GM23338 (cell line): ENCODE results near the gene LPP. TPM values are rescaled to one million over a fixed set of nuclear protein-coding genes. Genes with fewer than 3 reads are reported as not detected.

ENCODE experiments used
- ATAC-seq: fragments of 200-7000 bp; cut with Tn5 transposase; 3 replicates; pipeline ENCODE4 v1.9.1; 2020
- DNase-seq: peaks from one replicate; pipeline ENCODE4 v3.0.0-alpha.2; 2015; ENCODE audit warnings: low spot score
- H2AFZ ChIP-seq: fragments of 200-600 bp; sonication (generic); 2 replicates; pipeline ENCODE4 v1.8.0; 2016; ENCODE audit warnings: antibody characterized with exemption, mild to moderate bottlenecking, moderate library complexity
- H3F3A ChIP-seq: fragments of 200-600 bp; sonication (generic); replicated peaks from 2 replicates; pipeline ENCODE4 v1.8.0; 2017; ENCODE audit warnings: antibody characterized with exemption, mixed run types, low read depth
- H3K27ac ChIP-seq: fragments of 200-600 bp; sonication (generic); 2 replicates; pipeline ENCODE4 v1.6.1; 2016; ENCODE audit warnings: low read depth
- H3K27me3 ChIP-seq: fragments of 200-600 bp; sonication (generic); 2 replicates; pipeline ENCODE4 v1.8.0; 2016; ENCODE audit warnings: mild to moderate bottlenecking, mixed run types, moderate library complexity; ENCODE audit not compliant: insufficient read depth
- H3K36me3 ChIP-seq: fragments of 200-600 bp; sonication (generic); 2 replicates; pipeline ENCODE4 v1.8.0; 2016; ENCODE audit warnings: mild to moderate bottlenecking; ENCODE audit not compliant: insufficient read depth
- H3K4me1 ChIP-seq: fragments of 200-600 bp; sonication (generic); 2 replicates; pipeline ENCODE4 v1.8.0; 2016; ENCODE audit warnings: mild to moderate bottlenecking, moderate library complexity; ENCODE audit not compliant: insufficient read depth
- H3K4me2 ChIP-seq: fragments of 200-600 bp; sonication (generic); 2 replicates; pipeline ENCODE4 v1.7.1; 2017; ENCODE audit warnings: mixed run types
- H3K4me3 ChIP-seq: fragments of 200-600 bp; sonication (generic); 2 replicates; pipeline ENCODE4 v1.6.1; 2016; ENCODE audit warnings: mixed run types
- H3K79me2 ChIP-seq: fragments of 200-600 bp; sonication (generic); replicated peaks from 2 replicates; pipeline ENCODE4 v1.8.0; 2017; ENCODE audit warnings: mild to moderate bottlenecking; ENCODE audit not compliant: insufficient read depth
- H3K9me2 ChIP-seq: fragments of 200-600 bp; sonication (generic); 2 replicates; pipeline ENCODE4 v1.8.0; 2017; ENCODE audit not compliant: insufficient read depth
- H4K20me1 ChIP-seq: fragments of 200-600 bp; sonication (generic); replicated peaks from 2 replicates; pipeline ENCODE4 v1.8.0; 2017; ENCODE audit warnings: mild to moderate bottlenecking; ENCODE audit not compliant: insufficient read depth
- H3K27ac Mint-ChIP-seq: 2 replicates; pipeline ENCODE4 v1.8.0; 2020; ENCODE audit warnings: inconsistent platforms, mild to moderate bottlenecking, moderate library complexity, mixed read lengths
- H3K27me3 Mint-ChIP-seq: 3 replicates; pipeline ENCODE4 v1.8.0; 2022; ENCODE audit warnings: low read depth, mild to moderate bottlenecking, moderate library complexity, mixed read lengths, inconsistent platforms; ENCODE audit not compliant: insufficient read depth, poor library complexity
- H3K36me3 Mint-ChIP-seq: 3 replicates; pipeline ENCODE4 v1.8.0; 2021; ENCODE audit warnings: low read depth, mild to moderate bottlenecking, inconsistent platforms, moderate library complexity, mixed read lengths
- H3K4me1 Mint-ChIP-seq: 3 replicates; pipeline ENCODE4 v1.8.0; 2020; ENCODE audit warnings: mild to moderate bottlenecking, inconsistent platforms, mixed read lengths
- H3K4me3 Mint-ChIP-seq: 3 replicates; pipeline ENCODE4 v1.8.0; 2021; ENCODE audit warnings: moderate library complexity, mild to moderate bottlenecking, inconsistent platforms, mixed read lengths
- H3K9me3 Mint-ChIP-seq: 3 replicates; pipeline ENCODE4 v1.8.0; 2020; ENCODE audit warnings: moderate library complexity, mild to moderate bottlenecking, inconsistent platforms, mixed read lengths
- CREB1 ChIP-seq: fragments of 250-450 bp; sonication (Bioruptor Pico); IDR thresholded peaks from 2 replicates; pipeline ENCODE4 v1.5.0; 2020; ENCODE audit warnings: low read depth, mild to moderate bottlenecking, moderate library complexity
- EZH2 ChIP-seq: fragments of 200-600 bp; sonication (generic); IDR thresholded peaks from one replicate; pipeline ENCODE4 v1.8.0; 2017; ENCODE audit warnings: antibody characterized with exemption, mild to moderate bottlenecking, low read depth; ENCODE audit not compliant: unreplicated experiment
- EZH2phosphoT487 ChIP-seq: fragments of 200-600 bp; sonication (generic); IDR thresholded peaks from one replicate; pipeline ENCODE4 v1.8.1; 2018; ENCODE audit warnings: antibody characterized with exemption; ENCODE audit not compliant: unreplicated experiment
- JUNB ChIP-seq: IDR thresholded peaks from one replicate; pipeline ENCODE4 v1.6.1; 2016; ENCODE audit warnings: antibody characterized with exemption; ENCODE audit not compliant: unreplicated experiment
- NANOG ChIP-seq: IDR thresholded peaks from 2 replicates; pipeline ENCODE4 v1.6.1; 2016; ENCODE audit warnings: antibody characterized with exemption, borderline replicate concordance
- POLR2AphosphoS5 ChIP-seq: IDR thresholded peaks from 2 replicates; pipeline ENCODE4 v1.6.1; 2016; ENCODE audit warnings: antibody characterized with exemption, low read depth
- STAT1 ChIP-seq: IDR thresholded peaks from one replicate; pipeline ENCODE4 v1.6.1; 2016; ENCODE audit warnings: antibody characterized with exemption; ENCODE audit not compliant: unreplicated experiment
- ZNF114 ChIP-seq: fragments of 250-450 bp; sonication (Bioruptor Pico); IDR thresholded peaks from 2 replicates; pipeline ENCODE4 v1.5.0; 2020; ENCODE audit warnings: mild to moderate bottlenecking, moderate library complexity
- ZNF331 ChIP-seq: fragments of 250-450 bp; sonication (Bioruptor Pico); IDR thresholded peaks from 2 replicates; pipeline ENCODE4 v1.5.0; 2020; ENCODE audit warnings: low read depth, mild to moderate bottlenecking, moderate library complexity
- polyA plus RNA-seq: library from polyadenylated mRNA; unstranded; fragments of >200 nt; fragmentation: Nextera tagmentation; extraction: Ambion mirVana; gene quantifications from 2 replicates; pipeline ENCODE4 v1.2.1, GENCODE V29; 2016
- total RNA-seq: library from RNA; depleted of rRNA; stranded (reverse); fragments of >200 nt; shearing (Covaris generic); gene quantifications from 2 replicates; pipeline ENCODE4 v1.2.3, GENCODE V29; 2014
- TF ChIP-seq, protein P1 (sequence below): fragments of 250-450 bp; sonication (Bioruptor Pico); IDR thresholded peaks from 2 replicates; pipeline ENCODE4 v1.5.0; 2020; ENCODE audit warnings: mild to moderate bottlenecking, moderate library complexity
- TF ChIP-seq, protein P2 (sequence below): IDR thresholded peaks from 2 replicates; pipeline ENCODE4 v1.6.1; 2016; ENCODE audit warnings: antibody characterized with exemption
- TF ChIP-seq, protein P3 (sequence below), 2 experiments: fragments of 200-600 bp in 1 of 2; sonication (generic) in 1 of 2; conservative IDR thresholded peaks; 2 replicates each; pipeline versions ENCODE4 v1.5.1 to v1.6.1; 2016 to 2017; ENCODE audit warnings: antibody characterized with exemption in 2 of 2, low read depth in 2 of 2, mild to moderate bottlenecking in 2 of 2, moderate library complexity in 1 of 2
- TF ChIP-seq, protein P4 (sequence below): IDR thresholded peaks from one replicate; pipeline ENCODE4 v1.6.1; 2018; ENCODE audit warnings: antibody characterized with exemption; ENCODE audit not compliant: unreplicated experiment

Gene LPP
- total and polyA plus RNA-seq, 2 experiments from 2014 or later: 23.0 to 35.2 TPM

DNA sequence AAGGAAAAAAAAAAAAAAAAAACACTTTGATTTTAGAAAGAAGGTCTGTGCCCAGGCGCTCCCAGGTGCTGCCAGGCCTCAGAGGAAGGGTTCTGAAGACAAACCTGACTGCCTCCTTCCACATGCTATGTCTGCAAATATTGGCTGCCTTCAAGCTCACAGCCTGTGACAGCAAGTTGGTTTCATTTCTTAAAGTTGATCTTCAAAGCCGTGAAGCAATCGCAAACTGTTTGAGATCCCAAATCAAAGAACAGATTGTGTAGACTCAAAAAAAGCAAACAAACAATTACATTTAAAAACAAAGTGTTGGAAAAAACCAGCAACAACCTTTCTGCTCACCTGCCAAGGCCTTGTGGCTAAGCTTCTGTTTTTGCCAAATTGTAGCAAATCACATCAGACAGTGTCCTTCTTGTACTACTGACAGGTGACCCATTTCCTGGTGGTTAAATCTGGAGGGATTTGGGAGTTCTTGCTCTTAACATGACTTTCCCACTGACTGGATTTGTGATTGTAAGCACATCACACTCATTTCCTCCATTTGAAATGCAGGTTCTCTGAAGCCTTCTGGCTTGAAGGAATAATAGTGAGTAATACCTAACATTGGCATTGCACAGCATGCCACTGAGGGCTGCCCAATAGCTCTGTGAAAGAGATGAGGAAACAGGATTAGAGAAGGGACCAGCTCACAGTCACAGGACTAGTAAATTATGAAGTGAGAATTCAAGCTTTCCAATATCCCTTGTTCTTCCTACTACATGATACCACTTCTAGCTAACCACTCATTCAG is 502.4 kb downstream of the LPP start:
- no peaks in the 10 kb centered on the region for H3K36me3 Mint-ChIP-seq
- no peak overlapping the region for H3K27ac ChIP-seq
- H3K4me1 ChIP-seq: no peaks in the 10 kb centered on the region

More for the DNA sequence above, 502.4 kb downstream of the LPP start:
- no peaks in the 10 kb centered on the region for H3K79me2 ChIP-seq
- ATAC-seq (no peak), DNase-seq (no peak)
- no peaks in the 10 kb centered on the region for H3K9me3 Mint-ChIP-seq
- no peak overlapping the region for H3K4me3 Mint-ChIP-seq
- H3K4me2 ChIP-seq: no peak overlapping the region
- peaks cover 4% of the 10 kb centered on the region; the same call in 2 of the 3 replicates for H3K4me1 Mint-ChIP-seq
- no peak overlapping the region for H2AFZ ChIP-seq
- no peak overlapping the region for H3K27ac Mint-ChIP-seq
- no peak for TF ChIP-seq EZH2
- TF ChIP-seq, protein P1, sequence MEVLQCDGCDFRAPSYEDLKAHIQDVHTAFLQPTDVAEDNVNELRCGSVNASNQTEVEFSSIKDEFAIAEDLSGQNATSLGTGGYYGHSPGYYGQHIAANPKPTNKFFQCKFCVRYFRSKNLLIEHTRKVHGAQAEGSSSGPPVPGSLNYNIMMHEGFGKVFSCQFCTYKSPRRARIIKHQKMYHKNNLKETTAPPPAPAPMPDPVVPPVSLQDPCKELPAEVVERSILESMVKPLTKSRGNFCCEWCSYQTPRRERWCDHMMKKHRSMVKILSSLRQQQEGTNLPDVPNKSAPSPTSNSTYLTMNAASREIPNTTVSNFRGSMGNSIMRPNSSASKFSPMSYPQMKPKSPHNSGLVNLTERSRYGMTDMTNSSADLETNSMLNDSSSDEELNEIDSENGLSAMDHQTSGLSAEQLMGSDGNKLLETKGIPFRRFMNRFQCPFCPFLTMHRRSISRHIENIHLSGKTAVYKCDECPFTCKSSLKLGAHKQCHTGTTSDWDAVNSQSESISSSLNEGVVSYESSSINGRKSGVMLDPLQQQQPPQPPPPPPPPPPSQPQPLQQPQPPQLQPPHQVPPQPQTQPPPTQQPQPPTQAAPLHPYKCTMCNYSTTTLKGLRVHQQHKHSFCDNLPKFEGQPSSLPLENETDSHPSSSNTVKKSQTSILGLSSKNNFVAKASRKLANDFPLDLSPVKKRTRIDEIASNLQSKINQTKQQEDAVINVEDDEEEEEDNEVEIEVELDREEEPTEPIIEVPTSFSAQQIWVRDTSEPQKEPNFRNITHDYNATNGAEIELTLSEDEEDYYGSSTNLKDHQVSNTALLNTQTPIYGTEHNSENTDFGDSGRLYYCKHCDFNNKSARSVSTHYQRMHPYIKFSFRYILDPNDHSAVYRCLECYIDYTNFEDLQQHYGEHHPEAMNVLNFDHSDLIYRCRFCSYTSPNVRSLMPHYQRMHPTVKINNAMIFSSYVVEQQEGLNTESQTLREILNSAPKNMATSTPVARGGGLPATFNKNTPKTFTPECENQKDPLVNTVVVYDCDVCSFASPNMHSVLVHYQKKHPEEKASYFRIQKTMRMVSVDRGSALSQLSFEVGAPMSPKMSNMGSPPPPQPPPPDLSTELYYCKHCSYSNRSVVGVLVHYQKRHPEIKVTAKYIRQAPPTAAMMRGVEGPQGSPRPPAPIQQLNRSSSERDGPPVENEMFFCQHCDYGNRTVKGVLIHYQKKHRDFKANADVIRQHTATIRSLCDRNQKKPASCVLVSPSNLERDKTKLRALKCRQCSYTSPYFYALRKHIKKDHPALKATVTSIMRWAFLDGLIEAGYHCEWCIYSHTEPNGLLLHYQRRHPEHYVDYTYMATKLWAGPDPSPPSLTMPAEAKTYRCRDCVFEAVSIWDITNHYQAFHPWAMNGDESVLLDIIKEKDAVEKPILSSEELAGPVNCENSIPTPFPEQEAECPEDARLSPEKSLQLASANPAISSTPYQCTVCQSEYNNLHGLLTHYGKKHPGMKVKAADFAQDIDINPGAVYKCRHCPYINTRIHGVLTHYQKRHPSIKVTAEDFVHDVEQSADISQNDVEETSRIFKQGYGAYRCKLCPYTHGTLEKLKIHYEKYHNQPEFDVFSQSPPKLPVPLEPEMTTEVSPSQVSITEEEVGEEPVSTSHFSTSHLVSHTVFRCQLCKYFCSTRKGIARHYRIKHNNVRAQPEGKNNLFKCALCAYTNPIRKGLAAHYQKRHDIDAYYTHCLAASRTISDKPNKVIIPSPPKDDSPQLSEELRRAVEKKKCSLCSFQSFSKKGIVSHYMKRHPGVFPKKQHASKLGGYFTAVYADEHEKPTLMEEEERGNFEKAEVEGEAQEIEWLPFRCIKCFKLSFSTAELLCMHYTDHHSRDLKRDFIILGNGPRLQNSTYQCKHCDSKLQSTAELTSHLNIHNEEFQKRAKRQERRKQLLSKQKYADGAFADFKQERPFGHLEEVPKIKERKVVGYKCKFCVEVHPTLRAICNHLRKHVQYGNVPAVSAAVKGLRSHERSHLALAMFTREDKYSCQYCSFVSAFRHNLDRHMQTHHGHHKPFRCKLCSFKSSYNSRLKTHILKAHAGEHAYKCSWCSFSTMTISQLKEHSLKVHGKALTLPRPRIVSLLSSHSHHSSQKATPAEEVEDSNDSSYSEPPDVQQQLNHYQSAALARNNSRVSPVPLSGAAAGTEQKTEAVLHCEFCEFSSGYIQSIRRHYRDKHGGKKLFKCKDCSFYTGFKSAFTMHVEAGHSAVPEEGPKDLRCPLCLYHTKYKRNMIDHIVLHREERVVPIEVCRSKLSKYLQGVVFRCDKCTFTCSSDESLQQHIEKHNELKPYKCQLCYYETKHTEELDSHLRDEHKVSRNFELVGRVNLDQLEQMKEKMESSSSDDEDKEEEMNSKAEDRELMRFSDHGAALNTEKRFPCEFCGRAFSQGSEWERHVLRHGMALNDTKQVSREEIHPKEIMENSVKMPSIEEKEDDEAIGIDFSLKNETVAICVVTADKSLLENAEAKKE (CRISPR knock-in tag): no peak
- TF ChIP-seq, protein P2, sequence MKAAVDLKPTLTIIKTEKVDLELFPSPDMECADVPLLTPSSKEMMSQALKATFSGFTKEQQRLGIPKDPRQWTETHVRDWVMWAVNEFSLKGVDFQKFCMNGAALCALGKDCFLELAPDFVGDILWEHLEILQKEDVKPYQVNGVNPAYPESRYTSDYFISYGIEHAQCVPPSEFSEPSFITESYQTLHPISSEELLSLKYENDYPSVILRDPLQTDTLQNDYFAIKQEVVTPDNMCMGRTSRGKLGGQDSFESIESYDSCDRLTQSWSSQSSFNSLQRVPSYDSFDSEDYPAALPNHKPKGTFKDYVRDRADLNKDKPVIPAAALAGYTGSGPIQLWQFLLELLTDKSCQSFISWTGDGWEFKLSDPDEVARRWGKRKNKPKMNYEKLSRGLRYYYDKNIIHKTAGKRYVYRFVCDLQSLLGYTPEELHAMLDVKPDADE: no peak
- TF ChIP-seq JUNB: no peak
- TF ChIP-seq NANOG: no peak
- TF ChIP-seq, protein P3, sequence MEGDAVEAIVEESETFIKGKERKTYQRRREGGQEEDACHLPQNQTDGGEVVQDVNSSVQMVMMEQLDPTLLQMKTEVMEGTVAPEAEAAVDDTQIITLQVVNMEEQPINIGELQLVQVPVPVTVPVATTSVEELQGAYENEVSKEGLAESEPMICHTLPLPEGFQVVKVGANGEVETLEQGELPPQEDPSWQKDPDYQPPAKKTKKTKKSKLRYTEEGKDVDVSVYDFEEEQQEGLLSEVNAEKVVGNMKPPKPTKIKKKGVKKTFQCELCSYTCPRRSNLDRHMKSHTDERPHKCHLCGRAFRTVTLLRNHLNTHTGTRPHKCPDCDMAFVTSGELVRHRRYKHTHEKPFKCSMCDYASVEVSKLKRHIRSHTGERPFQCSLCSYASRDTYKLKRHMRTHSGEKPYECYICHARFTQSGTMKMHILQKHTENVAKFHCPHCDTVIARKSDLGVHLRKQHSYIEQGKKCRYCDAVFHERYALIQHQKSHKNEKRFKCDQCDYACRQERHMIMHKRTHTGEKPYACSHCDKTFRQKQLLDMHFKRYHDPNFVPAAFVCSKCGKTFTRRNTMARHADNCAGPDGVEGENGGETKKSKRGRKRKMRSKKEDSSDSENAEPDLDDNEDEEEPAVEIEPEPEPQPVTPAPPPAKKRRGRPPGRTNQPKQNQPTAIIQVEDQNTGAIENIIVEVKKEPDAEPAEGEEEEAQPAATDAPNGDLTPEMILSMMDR (conservative IDR thresholded peaks at IDR 0.05; ENCODE audit: low read depth in 2 of 2): no peak
- TF ChIP-seq STAT1: no peak
- no peak for TF ChIP-seq CREB1
- no peak for TF ChIP-seq POLR2AphosphoS5
- no peak for TF ChIP-seq EZH2phosphoT487
- no peak for TF ChIP-seq ZNF114 (CRISPR knock-in tag)
- TF ChIP-seq, protein P4, sequence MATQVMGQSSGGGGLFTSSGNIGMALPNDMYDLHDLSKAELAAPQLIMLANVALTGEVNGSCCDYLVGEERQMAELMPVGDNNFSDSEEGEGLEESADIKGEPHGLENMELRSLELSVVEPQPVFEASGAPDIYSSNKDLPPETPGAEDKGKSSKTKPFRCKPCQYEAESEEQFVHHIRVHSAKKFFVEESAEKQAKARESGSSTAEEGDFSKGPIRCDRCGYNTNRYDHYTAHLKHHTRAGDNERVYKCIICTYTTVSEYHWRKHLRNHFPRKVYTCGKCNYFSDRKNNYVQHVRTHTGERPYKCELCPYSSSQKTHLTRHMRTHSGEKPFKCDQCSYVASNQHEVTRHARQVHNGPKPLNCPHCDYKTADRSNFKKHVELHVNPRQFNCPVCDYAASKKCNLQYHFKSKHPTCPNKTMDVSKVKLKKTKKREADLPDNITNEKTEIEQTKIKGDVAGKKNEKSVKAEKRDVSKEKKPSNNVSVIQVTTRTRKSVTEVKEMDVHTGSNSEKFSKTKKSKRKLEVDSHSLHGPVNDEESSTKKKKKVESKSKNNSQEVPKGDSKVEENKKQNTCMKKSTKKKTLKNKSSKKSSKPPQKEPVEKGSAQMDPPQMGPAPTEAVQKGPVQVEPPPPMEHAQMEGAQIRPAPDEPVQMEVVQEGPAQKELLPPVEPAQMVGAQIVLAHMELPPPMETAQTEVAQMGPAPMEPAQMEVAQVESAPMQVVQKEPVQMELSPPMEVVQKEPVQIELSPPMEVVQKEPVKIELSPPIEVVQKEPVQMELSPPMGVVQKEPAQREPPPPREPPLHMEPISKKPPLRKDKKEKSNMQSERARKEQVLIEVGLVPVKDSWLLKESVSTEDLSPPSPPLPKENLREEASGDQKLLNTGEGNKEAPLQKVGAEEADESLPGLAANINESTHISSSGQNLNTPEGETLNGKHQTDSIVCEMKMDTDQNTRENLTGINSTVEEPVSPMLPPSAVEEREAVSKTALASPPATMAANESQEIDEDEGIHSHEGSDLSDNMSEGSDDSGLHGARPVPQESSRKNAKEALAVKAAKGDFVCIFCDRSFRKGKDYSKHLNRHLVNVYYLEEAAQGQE: no peak
- no peak for TF ChIP-seq ZNF331 (CRISPR knock-in tag)
- H3K4me3 ChIP-seq: no peak overlapping the region
- no peaks in the 10 kb centered on the region for H3K9me2 ChIP-seq
- no peaks in the 10 kb centered on the region for H4K20me1 ChIP-seq
- H3K27me3 ChIP-seq: no peaks in the 10 kb centered on the region
- H3K27me3 Mint-ChIP-seq: no peaks in the 10 kb centered on the region
- no peaks in the 10 kb centered on the region for H3F3A ChIP-seq
- H3K36me3 ChIP-seq: no peaks in the 10 kb centered on the region
